Measurements from ENCODE around the gene PC.
A peak's percentile ranks its signal among the peaks of the same experiment; 100 is the strongest.

Gene PC

GRCh38 chr11:66864924-66865697 lies 93.1 kb downstream of the PC start:
- no peak for DNase-seq (ENCODE audit: low read depth)

- no peak for DNase-seq (ENCODE audit: low read depth)
Observed at GRCh38 chr11:66864172-66864901, 93.8 kb downstream of the PC start.

- DNase-seq (ENCODE audit: low read depth), result no peak
Observed at GRCh38 chr11:66863428-66864125, 94.6 kb downstream of the PC start.

GRCh38 chr11:66862559-66863037 lies 95.6 kb downstream of the PC start:
- no peak for DNase-seq (ENCODE audit: low read depth)

GRCh38 chr11:66861774-66862558 lies 96.2 kb downstream of the PC start:
- DNase-seq (ENCODE audit: low read depth), result no peak

GRCh38 chr11:66861038-66861773 lies 97.0 kb downstream of the PC start:
- no peak for DNase-seq (ENCODE audit: low read depth)

GRCh38 chr11:66860449-66860831 lies 97.7 kb downstream of the PC start:
- DNase-seq (ENCODE audit: low read depth), result no peak

- no peak for DNase-seq (ENCODE audit: low read depth)
Observed at GRCh38 chr11:66859686-66860448, 98.3 kb downstream of the PC start.

- no peak for DNase-seq (ENCODE audit: low read depth)
Observed at GRCh38 chr11:66858939-66859685, 99.1 kb downstream of the PC start.

- no peak for DNase-seq (ENCODE audit: low read depth)
Observed at GRCh38 chr11:66858186-66858938, 99.8 kb downstream of the PC start.

- no peak for DNase-seq (ENCODE audit: low read depth)
Observed at GRCh38 chr11:66857927-66858185, 100.3 kb downstream of the PC start.

GRCh38 chr11:66857234-66857926 lies 100.8 kb downstream of the PC start:
- no peak for DNase-seq (ENCODE audit: low read depth)

GRCh38 chr11:66856496-66857233 lies 101.5 kb downstream of the PC start, which contains the start of gene LRFN4:
LRFN4 (plus strand) TSS chr11:66857064; CDS start chr11:66857745, 681 bp downstream.
- DNase-seq (ENCODE audit: low read depth), result no peak

- peak; percentile 84 for DNase-seq (ENCODE audit: low read depth)
Observed at GRCh38 chr11:66855574-66856495, 102.3 kb downstream of the PC start.

- no peak for DNase-seq (ENCODE audit: low read depth)
Observed at GRCh38 chr11:66854729-66855211, 103.4 kb downstream of the PC start.

GRCh38 chr11:66854231-66854661 lies 103.9 kb downstream of the PC start:
- no peak for DNase-seq (ENCODE audit: low read depth)

Data from fibroblast of the conjunctiva (primary cell).